SK-N-MC (cell line): ENCODE results near the gene MAP2K7.

Experiments used
- EZH2 ChIP-seq: fragments of 200-600 bp; sonication (generic); IDR thresholded peaks from one replicate; pipeline ENCODE4 v1.6.1; 2017; ENCODE audit warnings: antibody characterized with exemption
- POLR2AphosphoS5 ChIP-seq: IDR thresholded peaks from 2 replicates; pipeline ENCODE4 v1.6.1; 2012; ENCODE audit warnings: mild to moderate bottlenecking, low read depth, low read length, borderline replicate concordance

- TF ChIP-seq POLR2AphosphoS5 (no peak), EZH2 (no peak)
Measured at GRCh38 chr19:7916955-7917266, 13.2 kb downstream of the MAP2K7 start.
